Hematopoietic multipotent progenitor cell treated with erythropoietin and hydrocortisone succinate and interleukin-3 and kit ligand, for 15 days (in vitro differentiated cells): ENCODE measurements around the gene TMEM132D.

Experiments used
- DNase-seq: peaks from one replicate; pipeline ENCODE4 v3.0.0-alpha.2; 2015; ENCODE audit warnings: low spot score

Gene TMEM132D

DNA sequence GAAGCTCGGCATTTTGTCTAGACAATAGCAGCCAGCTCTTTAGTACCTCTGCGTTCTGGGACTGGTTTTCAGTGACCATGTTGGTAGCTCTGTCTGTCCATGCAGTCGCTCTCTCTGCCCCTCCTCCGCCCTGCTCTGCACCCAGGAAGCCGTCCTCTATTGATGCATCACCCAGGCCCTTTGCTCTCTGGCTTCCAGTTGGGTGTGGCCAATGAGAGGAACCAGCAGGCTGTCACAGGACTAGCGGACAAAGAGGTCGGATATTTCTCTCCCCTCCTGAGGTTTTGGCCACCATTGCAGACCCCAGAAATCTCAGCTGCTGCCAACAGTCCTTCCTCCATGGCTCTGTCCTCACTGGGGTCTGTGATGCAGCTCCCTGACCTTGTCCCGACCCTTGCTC, 180.6 kb downstream of the TMEM132D start:
- DNase-seq, result no peak

DNA sequence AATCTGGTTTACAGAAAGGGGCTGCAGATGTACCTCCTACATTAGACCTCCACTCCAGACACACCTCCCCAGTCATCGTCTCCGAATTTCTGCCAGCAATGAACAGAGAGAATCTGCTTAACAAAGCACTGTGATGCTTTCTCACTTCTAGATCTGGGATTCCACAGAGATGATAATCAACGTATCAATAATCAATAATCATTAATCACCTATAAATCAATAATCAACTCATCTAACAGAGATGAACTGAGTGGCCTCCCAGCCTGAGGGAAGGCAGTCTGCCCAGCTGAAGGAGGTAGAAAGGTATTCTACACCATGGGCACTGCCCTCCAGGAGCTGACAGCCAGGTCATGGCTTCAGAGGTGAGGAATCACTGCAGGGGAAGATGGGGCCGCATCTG, 183.2 kb downstream of the TMEM132D start:
- DNase-seq, result no peak

DNA sequence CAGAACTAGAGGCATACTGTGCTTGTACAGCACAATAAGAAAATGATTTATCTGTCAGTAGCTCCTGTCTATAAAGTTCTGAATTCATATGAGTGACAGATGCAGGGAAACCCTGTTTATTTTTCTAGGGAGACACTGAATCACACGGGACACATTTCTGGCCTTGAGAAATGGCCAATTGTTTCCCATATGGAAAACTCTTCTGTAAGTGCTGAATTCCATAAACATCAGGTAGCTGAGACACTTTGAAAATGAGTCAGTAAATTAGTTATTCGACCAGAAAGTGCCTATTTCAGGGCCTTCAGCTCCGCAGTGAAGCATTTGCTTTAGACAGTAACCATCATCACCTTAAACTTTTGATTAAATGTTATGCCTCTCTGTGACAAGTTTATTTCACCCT, 184.4 kb downstream of the TMEM132D start:
- DNase-seq, result no peak

DNA sequence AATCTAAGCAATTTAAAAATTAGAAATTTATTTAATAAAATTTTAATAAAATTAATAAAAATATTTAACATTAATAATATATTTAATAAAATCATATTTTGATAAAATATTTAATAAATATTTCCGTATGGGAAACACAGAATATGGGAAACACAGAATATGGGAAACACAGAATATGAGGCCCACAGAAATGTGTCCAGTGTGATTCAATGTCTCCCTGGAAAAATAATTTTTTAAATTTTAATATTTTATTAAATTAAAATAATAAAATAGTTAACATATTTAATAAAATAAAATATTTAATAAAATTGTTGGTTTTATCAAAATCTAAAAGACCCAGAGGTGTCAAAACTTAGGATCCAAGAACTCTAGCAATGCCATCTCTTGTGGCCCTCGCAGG, 186.4 kb downstream of the TMEM132D start:
- no peak for DNase-seq

DNA sequence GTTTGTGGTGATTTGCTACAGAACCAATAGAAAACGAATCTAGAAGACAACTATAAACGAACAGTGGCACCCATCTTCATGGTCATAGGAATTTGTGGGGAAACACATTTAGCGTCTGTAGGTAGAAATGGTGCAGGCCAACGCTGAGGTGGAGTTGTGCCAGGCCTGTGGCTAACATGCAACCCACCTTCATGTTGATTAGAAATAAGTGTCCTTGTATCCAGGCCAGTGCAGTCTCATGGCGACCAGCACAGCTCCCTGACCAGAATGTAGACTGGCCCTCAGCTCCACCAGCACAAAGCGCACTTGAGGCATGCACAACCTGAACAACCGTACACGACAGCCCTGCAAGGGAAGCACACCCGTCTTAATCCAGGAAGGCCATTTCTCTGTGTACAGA, 187.0 kb downstream of the TMEM132D start:
- no peak for DNase-seq

DNA sequence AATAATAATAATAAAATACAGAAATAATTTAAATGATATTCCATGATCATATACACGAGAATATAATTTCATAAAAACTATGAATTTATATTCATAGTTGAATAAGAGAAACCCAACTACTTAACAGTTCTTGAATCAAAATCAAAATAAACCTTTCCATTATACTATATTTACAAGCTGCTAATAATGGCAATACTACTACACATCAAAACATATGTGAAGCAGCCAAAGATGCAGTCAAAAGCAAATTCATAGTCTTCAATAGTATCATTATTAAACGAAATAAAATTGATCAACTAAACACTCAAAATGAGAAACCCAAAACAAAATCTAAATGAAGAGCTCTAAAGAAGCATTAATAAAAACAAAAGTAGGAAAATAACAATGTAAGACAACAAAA, 197.1 kb downstream of the TMEM132D start:
- no peak for DNase-seq

DNA sequence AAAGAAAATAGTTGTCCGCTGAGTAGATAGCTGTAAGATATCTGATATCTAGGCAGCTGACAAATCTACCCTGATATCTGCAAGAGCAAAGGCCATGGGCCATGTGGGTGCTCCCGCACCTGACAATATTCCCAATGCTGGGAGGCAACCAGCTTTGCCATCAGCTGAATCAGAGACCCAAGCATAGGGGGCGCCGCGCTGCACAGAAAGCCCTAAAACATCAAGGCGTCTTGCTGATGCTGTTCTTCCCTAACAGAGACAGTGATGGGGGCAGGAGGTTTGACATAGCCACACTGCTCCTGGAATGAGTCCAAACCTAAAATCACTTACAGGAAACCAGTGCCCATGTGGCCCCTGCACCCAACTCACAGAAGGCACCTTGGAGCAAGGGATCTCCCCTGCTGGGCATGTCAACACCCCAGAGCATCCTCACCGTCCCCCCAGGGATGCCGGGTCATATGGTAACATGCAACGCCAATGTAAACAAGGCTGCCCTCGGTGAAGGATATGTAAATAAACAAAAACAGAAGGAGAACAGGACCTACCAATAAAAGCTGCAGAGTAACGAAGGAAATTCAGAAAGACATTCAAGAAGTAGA, 199.5 kb downstream of the TMEM132D start:
- no peak for DNase-seq

DNA sequence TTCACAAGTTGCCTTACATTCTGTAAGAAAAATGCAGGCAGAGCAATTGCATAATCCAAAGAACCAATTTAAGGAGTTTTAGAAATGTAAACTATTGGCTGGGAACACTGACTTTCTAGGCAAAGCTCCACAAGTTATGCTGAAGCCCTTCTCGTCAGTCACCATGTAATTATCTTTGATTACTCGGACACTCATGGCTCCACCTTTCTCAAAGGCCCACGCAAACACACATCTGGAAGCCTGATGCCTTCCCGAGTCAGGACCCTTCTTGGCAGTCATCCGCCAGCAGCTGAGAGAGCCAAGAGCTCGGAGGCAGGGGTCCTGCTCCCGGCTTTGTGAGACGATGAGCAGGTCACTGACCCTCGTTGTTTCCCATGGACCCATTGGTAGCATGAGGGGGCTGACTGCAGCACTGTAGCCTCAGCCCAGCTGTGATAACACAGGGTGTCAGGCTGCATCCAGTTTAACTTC, 202.2 kb downstream of the TMEM132D start:
- DNase-seq, result no peak

DNA sequence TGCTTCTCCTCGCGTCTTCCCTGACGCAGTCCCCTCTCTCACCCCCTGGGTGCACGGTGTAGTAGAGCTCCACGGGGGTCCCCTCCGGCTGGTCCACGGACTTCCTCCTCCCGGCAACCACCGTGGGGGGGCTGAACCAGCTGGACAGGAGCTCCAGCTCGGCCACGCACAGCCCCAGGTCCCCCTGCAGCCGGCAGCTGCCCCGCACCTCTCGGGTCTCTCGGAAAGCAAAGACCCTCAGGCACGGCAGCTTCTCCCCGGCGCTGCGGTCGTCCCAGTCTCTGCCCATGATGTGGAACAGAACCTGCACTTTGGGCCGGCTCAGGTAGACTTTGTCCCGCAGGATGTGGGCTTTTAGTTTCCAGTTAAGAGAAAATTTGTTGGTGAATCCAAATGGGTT, 203.8 kb downstream of the TMEM132D start:
- DNase-seq, result no peak

DNA sequence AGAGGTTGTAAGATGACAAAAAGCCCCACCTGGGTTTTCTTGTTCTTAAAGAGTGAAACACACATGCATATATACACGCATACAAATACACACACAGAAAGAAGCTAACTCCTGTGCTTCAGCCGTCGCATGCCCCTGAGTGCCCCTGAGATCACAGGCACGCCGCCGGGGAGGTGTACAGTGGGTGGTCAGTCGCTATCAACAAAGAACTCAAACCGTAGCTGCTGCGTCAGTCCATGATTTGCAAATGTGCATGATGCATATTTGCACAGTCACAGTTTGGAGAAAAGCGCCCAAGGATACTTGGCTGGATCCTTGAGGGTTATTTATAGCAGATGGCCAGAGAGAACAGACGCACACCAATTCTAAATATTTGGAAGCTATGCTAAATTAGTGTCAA, 206.9 kb downstream of the TMEM132D start:
- DNase-seq, result no peak

DNA sequence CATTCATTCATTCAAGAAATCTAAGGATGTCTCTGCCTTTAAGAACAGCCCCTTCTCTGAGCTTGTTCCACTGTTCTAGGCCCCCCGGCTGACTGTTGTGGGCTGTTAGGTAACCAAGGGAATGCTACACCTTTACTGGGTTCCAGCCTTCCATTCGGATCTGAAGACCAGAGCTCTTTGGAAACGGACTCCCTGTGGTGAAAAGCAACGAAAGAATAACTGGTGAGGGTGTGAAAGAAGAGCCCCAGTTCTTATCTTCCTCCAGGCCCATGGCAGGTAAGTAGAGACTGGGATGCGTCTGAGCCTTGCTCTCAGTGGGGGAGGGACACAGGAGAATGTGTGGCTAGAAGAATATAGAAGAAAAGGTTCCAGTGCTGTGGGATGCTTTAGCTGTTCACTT, 207.4 kb downstream of the TMEM132D start:
- DNase-seq, result no peak

DNA sequence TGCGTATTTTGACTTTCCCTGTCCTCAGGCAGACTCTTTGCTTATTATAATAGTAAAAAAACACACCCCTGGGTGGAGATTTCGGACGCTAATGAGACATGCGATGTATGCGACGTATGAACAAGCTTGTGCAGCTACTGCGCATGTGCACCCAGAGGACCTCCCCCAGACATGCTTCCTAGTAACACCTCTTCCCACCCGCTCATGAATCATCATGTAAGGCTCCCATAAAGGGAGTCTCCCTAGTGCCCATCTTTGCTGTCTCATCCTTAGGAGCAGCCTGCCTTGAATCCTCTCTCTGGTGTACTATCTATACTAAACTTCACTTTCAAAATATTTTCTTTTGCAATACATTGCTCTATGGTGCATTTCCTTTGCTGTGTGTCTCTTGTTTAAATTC, 210.1 kb downstream of the TMEM132D start:
- DNase-seq, result no peak

DNA sequence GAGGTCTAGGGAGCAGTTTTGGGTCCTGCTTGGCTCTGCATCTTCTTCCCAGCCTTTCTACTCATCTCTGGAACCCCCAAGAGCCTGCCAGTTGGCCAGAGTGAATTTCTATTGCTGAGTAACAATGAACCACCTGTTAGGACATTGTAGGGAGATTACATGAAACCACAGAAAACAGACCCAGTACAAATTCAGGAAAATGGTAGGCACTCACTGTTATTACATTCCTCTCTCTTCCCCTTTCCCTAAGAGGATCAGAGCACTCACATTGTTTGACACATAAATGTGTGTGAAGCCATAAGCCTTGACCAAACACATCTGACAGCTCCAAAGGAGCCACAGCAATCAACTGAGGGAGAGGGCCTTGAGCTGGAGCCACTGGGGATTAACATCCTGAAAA, 216.1 kb downstream of the TMEM132D start:
- DNase-seq, result no peak

DNA sequence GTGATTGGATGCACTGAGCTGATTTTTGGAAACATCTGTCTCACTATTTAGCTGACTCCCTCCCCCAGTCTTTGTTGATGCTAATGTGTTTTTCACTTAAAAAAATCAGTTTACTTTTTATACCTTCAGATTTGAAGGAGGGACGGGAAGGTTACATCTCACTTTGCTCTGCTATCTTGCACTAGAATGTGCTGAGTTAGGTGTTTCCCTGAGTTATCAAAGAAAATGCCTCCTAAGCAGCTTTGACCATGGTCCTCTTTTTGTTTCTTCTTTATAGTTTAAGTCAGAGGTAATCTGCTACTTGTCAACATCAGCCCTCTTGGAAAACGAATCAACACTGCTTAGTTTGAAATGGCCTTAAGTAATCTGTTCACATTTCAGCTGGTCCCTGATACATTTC, 222.0 kb downstream of the TMEM132D start:
- no peak for DNase-seq

DNA sequence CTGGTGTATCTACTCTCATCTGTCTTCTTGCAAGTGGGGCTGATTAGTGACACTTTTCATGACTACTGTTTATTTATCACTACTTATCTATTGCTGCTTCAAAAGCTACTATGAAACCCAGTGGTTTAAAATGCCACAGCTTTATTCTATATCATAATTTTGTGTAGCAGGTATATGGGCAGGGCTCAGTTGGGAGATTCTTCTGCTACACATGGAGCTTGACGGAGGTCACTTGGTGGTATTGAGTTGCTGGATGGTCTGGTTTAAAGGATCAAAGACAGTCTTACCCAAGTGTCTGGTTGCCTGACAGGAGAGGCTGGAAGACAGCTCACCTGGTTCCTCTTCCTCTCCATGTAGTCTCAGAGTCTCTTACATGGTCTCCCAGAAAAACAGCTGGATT, 222.7 kb downstream of the TMEM132D start:
- no peak for DNase-seq

DNA sequence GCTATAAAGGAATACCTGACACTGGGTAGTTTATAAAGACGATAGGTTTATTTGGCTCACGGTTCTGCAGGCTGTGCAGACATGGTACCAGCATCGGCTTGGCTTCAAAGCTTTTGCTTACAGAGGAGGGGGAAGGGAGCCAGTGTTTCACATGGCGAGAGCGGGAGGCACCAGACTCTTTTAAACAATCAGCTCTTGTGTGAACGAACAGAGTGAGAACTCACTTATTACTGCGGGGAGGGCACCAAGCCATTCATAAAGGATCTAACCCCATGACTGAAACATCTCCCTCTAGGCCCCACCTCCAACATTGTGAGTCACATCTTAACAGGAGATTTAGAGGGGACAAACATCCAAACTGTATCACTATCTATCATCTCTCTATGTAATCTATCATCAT, 227.4 kb downstream of the TMEM132D start:
- DNase-seq, result no peak

DNA sequence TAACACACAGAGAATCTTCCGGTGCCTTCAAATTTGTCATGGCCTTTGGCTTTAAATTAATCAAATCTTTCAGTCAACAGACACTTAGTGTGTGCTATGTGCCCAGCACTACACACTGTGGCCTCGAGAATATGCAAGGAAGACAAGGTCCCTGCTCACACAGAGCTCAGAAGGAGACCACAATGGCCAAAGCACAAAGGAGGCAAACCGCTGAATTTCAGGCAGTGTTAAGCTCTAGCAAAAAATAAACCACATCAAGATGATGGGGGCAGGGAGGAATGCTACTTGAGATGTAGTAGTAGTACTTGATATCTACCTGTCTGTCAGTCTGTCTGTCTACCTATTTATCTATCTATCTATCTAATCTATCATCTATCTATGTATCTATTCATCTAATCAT, 227.9 kb downstream of the TMEM132D start:
- DNase-seq, result no peak

DNA sequence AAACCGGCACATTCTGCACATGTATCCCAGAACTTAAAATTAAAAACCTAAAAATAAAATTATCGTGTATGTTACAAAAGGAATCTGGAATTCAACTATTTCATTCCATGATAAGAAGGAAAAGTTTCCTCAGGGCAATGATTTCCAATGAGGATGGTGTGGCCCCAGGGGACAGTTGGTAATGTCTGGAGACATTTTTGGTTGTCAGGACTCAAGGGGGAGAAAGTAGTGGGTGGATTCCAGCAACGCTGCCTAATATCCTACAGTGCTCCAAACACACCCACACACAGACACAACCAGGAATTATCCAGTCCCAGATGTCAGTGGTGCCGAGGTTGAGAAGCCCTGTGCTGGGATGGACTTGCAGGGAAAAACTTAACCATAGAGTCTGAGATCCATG, 228.3 kb downstream of the TMEM132D start:
- no peak for DNase-seq

DNA sequence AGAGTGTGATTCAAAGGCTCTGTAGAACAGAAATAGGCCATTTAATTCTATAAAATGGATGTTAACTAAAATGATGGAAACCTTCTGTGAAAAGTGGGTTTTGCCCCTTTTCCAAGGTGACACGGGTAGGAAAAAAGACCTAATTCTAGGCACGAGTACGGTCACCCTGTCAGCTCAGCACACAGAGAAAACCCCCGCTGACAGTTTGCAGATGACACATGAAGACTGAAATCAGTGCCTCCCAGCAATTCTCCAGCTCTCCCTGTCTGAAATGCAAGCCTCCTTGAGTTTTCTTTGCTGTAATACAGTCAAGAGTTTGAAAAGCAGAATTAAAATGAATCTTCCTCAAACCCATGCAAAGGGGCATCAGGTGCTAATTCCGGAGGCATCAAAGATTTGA, 230.0 kb downstream of the TMEM132D start:
- DNase-seq, result no peak

DNA sequence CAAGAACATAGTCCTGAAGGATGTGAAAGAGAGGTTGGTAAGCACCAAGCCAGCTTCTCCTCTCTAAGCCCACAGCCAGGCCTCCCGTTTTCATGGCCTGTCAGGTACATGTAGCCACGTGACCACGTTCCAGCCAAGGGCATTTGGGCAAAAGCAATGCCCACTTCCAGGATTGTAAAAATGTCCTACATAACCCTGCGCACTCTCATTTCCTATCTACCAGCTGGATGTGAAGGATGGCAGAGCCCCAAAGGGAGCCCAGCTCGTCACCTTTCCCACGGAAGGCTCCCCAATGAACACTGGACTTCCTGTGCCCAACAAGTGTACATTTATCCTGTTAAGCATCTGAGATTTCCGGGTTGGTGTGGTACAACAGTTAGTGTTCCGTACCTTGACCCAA, 231.7 kb downstream of the TMEM132D start:
- DNase-seq, result no peak

DNA sequence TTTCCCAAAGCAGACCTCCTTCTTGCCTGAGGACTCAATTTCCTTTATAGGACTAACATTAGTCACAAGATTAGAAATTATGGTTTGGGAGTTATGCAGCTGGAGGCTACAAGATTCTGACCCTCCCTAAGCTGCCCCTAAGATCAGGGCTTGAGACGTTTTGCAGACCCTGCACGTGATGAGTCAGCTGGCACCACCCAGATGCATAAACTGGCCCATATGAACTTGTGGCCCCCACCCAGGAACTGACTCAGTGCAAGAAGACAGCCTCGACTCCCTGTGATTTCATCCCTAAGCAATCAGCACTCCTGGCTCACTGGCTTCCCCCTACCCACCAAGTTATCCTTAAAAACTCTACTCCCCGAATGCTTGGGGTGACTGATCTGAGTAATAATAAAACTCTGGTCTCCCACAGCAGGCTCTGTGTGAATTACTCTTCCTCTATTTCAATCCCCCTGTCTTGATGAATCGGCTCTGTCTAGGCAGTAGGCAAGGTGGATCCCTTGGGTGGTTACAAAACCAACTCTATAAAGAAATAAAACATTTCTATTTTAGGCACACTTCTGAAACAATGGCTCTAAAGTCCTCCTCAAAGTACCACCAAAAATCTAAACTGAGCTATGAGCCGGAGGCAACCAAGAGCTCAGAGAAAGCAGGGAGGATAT, 233.4 kb downstream of the TMEM132D start:
- no peak for DNase-seq

DNA sequence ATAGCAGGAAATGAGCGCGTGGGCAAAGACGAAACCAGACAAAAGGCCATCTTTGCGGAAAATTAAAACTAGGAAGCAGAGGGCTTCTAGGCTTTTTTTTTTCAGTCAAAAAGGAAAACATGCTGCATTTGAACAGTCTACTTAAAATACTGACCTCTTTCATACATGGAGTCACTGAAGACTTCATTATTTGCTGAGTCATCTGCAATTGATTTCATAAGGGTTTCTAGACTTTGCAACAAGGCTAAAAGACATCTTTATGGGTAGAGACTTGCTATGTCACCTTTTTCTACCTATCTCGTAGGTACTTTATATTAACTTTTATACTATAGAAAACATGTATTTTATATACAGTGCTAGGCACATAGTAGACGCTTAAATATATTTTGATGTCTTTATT, 238.4 kb downstream of the TMEM132D start:
- DNase-seq, result no peak

DNA sequence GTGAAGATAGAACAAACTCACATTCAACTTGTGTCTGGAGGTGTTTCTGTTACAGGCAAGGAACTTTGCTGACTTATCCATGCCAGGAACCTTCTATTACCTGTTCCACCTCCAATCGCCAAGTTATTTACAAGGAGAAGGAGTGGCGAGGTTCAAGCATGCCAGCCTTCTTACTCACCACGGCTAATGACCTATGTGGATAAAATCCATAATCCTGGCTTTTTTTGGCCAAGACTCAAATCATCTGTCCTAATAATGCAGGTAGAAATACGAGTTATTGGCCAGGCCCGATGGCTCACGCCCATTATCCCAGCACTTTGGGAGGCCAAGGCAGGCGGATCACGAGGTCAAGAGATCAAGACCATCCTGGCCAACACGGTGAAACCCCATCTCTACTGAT, 241.6 kb downstream of the TMEM132D start:
- no peak for DNase-seq

DNA sequence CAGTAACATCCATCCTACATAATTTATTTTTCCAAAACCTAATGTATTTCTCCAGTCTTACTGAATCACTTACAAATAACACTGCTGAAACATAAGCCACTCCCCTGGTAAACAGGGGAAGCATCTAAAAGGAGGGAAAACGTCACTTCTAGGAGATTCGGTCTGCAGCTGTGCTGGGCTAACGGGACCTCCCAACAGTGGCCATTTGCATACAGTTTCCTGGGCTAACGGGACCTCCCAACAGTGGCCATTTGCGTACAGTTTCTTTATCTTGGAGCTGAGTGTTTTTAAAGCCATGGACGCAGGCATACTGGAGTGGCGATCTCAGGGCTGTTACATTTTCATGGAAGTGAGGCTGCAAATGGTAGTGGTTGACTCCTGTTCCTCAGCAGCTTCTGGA, 242.9 kb downstream of the TMEM132D start:
- DNase-seq, result no peak
